ENCODE results near the gene RTF2.

RTF2 gene

GRCh38 chr20:56468316-56469076 lies at the start of gene RTF2:
RTF2 (plus strand) TSS chr20:56468627; CDS start chr20:56468698, 71 bp downstream.
- peak; percentile 88 for DNase-seq (ENCODE audit: low read depth)

- no peak for DNase-seq (ENCODE audit: low read depth)
Observed at GRCh38 chr20:56420028-56420427, 48.4 kb upstream of the RTF2 start.

GRCh38 chr20:56420940-56421688 lies 47.3 kb upstream of the RTF2 start:
- DNase-seq (ENCODE audit: low read depth), result no peak

GRCh38 chr20:56422076-56422823 lies 46.2 kb upstream of the RTF2 start:
- no peak for DNase-seq (ENCODE audit: low read depth)

GRCh38 chr20:56422824-56423189 lies 45.6 kb upstream of the RTF2 start:
- no peak for DNase-seq (ENCODE audit: low read depth)

GRCh38 chr20:56423211-56423610 lies 45.2 kb upstream of the RTF2 start:
- DNase-seq (ENCODE audit: low read depth), result no peak

GRCh38 chr20:56423886-56424285 lies 44.5 kb upstream of the RTF2 start:
- DNase-seq (ENCODE audit: low read depth), result no peak

GRCh38 chr20:56424931-56425330 lies 43.5 kb upstream of the RTF2 start:
- no peak for DNase-seq (ENCODE audit: low read depth)

- no peak for DNase-seq (ENCODE audit: low read depth)
Observed at GRCh38 chr20:56426026-56426425, 42.4 kb upstream of the RTF2 start.

GRCh38 chr20:56426926-56427325 lies 41.5 kb upstream of the RTF2 start:
- no peak for DNase-seq (ENCODE audit: low read depth)

GRCh38 chr20:56427797-56428196 lies 40.6 kb upstream of the RTF2 start:
- DNase-seq (ENCODE audit: low read depth), result no peak

GRCh38 chr20:56428410-56428809 lies 40.0 kb upstream of the RTF2 start:
- DNase-seq (ENCODE audit: low read depth), result no peak

GRCh38 chr20:56428881-56429280 lies 39.5 kb upstream of the RTF2 start:
- no peak for DNase-seq (ENCODE audit: low read depth)

GRCh38 chr20:56429502-56429901 lies 38.9 kb upstream of the RTF2 start:
- no peak for DNase-seq (ENCODE audit: low read depth)

GRCh38 chr20:56429941-56430340 lies 38.5 kb upstream of the RTF2 start:
- no peak for DNase-seq (ENCODE audit: low read depth)

GRCh38 chr20:56430461-56430860 lies 38.0 kb upstream of the RTF2 start:
- DNase-seq (ENCODE audit: low read depth), result no peak

GRCh38 chr20:56430957-56431356 lies 37.5 kb upstream of the RTF2 start:
- no peak for DNase-seq (ENCODE audit: low read depth)

- DNase-seq (ENCODE audit: low read depth), result no peak
Observed at GRCh38 chr20:56431471-56431870, 37.0 kb upstream of the RTF2 start.

GRCh38 chr20:56433221-56433879 lies 35.1 kb upstream of the RTF2 start:
- DNase-seq (ENCODE audit: low read depth), result no peak

- DNase-seq (ENCODE audit: low read depth), result peak; percentile 35
Observed at GRCh38 chr20:56433880-56434255, 34.6 kb upstream of the RTF2 start.

GRCh38 chr20:56437196-56437960 lies 31.0 kb upstream of the RTF2 start:
- no peak for DNase-seq (ENCODE audit: low read depth)

- DNase-seq (ENCODE audit: low read depth), result no peak
Observed at GRCh38 chr20:56438284-56438683, 30.1 kb upstream of the RTF2 start.

Measured in stromal cell of bone marrow (primary cell).